SW 1271 (cell line): ENCODE measurements around the gene SPATS2.
"Not testable (repeated sequence)": the region's sequence is repeated elsewhere in the genome, so short reads cannot be mapped to it uniquely, and the experiment has no call there.

Source experiments
- DNase-seq, 2 experiments: peaks; one replicate each; lab custom pipeline; 2025; lab: John Stamatoyannopoulos, UW

The SPATS2 gene

DNA sequence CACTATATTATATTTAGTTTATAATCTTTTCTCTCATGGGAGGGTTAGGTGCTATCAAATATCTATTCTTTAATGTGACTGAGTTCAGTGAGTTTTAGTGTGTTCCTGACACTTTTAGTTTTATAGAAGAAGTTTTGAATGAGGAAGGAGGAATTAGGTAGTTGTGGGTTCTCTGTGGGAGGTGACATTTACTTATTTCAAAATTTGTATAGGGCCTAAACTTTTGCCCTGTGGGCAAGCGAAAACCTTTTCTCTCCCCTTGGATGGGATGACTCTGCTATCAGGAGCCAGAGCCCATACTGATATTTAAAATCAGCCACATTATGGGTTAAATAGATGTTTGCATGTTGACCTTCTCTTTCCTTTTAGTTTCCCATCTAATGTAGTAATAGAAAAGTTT is 43.6 kb downstream of the SPATS2 start:
- no peak for DNase-seq

DNA sequence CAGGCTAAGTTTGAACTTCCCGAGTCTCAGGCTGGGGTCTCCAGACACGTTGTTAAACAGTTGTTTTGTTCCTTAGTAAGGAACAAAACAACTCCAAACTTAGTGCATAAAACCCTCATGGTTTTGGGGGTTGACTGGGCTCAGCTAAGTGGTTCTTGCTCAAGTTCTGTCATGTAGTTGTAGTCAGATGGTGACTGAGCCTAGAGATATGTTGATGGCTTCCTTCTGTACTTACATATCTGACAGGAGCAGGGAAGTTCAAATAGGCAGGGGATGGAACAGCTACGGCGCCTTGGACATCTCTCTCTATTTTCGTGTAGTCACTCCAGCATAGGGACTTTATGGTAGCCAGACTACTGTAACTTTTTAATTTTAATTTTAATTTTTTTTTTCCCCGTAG is 45.7 kb downstream of the SPATS2 start:
- DNase-seq: no peak

DNA sequence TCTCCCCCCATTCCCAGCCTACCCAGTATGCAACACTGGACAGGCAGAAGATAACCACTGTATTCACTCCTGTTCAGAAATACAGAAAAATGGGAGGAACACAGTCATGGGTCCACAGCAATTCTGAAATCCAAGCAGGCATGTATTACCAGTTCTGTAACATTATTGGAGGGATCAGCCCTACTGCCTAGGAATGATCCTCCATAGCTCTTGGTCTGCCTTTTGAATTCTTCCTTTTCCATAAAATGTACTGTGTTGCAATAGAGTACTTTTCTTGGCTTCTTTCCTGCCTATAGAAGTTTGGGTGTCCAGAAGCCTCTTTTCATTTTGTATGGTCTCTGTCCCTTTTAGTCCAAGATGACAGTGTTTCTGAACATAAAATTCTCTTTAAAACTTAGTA is 46.5 kb downstream of the SPATS2 start:
- DNase-seq: no peak

DNA sequence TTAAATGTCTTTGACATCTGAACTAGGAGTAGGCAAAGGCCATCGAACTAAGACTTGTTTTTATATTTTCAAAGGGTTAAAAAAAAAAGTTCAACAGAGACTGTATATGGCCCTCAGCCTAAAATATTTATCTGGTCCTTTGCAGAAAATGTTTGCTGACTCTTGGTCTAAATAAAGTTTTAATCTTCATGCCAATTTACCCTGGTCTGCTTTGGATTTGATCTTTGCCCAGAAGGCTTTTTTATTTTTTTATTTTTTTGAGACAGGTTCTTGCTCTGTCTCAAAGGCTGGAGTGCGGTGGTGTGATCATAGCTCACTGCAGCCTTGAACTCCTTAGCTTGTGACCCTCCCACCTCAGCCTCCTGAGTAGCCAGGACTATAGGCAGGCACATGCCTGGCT is 47.1 kb downstream of the SPATS2 start:
- no peak for DNase-seq

DNA sequence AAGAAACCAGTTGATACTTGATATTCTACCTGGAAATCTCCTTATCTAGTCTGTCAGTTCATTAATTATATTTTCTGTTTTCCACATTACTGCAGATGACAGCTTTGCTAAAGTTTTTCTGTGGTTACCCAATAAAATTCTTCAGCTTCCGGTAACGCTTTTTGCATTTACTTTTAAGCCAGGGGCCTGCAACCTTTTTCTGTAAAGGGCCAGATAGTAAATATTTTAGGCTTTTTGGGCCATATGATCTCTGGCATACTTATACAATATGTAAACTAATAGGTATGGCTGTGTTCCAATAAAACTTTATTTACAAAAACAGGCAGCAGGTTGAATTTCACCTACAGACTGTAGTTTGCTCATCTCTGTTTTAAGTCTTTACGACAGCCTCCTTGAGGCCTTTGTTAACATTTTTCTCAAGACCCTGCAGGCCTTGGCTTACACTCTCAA is 48.3 kb downstream of the SPATS2 start:
- DNase-seq: no peak

DNA sequence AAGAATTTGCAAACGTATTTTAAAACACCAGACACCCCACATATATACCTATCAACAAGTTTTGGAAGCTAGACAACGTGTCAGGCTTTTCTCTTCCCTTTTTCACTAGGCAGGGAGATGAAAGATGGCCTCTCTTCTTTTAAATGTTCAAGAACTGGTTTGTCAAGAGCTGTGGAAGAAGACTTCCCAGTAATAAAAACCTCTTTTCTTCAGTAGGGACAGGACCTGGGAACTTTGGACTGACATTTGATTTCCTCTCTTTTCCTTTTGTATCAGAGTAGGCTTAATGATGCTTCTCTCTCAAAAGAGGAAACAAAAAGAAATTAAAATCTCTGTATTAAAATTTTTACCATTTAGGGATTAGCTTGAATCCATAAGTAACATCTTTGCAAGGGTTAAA is 49.6 kb downstream of the SPATS2 start:
- no peak for DNase-seq

DNA sequence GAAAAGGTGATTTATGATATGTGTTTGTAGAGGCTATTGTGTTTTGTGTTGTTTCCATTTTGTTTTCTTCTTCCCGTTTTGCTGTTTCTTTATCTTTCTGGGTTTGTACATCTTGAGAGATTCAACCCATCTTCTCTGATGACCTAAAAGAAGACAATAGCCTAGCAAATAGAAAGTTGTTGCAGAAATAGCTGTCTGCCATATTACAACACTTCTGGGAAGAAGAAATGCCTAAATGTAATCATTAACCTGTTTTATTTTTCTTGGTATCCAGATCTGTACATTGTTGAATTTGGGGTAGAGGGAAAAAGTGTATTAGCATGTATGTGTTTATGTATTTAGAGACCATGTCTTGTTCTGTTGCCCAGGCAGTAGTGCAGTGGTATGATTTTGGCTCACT is 50.3 kb downstream of the SPATS2 start:
- no peak for DNase-seq

DNA sequence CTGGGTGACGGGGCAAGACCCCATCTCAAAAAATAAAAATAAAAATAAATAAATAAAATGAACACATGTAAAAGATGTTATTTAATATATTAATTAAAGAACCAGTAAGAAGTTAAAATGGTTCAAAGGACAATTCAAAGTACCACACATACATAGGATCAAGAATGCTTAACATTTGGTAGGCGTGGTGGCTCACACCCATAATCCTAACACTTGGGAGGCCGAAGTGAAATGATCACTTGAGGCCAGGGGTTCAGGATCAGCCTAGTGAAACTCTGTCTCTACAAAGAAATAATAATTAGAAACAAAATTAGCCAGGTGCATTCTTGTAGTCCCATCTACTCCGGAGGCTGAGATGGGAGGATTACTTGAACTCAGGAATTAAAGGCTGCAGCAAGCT is 53.3 kb downstream of the SPATS2 start:
- no peak for DNase-seq

DNA sequence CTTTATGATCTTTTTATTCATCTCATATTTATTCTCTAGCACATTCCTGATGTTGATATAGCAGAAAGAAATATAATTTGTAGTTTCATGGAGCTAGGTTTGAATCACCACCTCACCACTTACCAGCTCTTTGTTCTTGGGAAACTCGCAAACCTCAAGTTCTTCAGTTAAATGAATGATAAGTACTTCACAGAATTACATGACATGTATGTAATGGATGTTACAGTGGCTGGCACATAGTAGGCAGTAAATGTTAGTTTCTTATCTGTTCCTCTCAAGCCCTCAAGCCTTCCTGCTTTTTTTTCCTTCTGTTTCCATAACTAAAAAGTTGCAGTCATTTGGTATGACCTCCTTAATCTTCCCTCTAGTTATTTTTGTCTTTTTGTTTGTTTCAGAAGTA is 54.9 kb downstream of the SPATS2 start:
- DNase-seq: no peak

DNA sequence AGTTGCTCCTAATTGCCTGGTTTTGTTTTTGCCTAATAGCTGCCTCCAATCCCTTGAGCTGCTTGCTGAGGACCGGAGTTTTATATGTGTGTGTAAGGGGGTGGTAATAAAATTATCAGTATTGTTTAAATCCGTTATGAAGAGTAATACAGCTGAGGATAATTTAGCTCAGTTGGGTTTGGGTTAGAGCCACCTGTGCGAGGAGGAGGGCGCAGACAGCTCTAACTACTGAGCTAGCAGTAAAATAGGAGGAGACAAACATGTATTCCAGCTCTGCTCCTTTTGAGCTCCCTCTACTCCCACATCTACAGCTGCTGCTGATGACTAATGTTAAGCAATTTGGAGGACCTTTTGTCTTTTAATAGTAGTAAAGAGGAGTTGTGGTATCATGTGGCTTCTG is 61.5 kb downstream of the SPATS2 start:
- DNase-seq: peak in 1 of 2 experiments; percentile 39

DNA sequence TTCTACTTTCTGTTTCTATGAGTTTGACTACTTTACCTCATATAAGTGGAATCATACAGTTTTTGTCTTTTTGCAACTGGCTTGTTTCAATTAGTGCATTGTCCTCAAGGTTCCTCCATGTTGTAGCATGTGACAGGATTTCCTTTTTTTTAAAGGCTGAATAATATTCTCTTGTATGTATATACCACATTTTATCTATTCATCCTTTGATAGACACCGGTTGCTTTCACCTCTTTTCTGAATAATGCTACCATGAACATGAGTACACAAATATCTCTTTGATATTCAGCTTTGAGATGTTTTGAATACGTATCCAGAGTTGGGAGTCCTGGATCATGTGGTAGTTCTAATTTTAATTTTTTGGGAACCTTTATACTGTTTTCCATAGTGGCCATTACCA is 65.4 kb downstream of the SPATS2 start:
- DNase-seq: no peak

DNA sequence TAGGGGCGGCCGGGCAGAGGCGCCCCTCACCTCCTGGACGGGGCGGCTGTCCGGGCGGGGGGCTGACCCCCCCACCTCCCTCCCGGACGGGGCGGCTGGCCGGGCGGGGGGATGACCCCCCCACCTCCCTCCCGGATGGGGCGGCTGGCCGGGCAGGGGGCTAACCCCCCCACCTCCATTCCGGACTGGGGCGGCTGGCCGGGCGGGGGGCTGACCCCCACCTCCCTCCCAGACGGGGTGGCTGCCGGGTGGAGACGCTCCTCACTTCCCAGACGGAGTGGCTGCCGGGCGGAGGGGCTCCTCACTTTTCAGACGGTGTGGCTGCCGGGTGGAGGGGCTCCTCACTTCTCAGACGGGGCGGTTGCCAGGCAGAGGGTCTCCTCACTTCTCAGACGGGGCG is 69.5 kb downstream of the SPATS2 start:
- DNase-seq: not testable (repeated sequence)

DNA sequence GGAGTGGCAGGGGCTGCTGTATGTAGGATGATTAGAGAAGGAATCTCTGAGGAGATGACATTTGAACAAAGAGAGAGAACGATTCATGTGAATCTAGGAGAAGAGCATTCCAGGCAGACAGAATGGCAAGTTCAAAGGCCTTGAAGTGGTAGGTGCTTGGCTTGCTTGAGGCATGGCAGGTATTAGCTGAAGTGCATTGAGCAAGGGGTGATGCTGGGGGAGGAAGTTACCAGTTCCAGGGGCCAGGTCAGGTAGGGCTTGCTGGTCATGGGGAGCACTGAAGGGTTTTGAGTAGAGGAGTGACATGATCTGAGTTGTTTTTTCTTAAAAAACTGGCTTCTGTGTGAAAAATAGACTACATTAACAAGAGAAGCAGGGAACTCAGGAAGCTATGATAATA is 71.8 kb downstream of the SPATS2 start:
- DNase-seq: no peak

DNA sequence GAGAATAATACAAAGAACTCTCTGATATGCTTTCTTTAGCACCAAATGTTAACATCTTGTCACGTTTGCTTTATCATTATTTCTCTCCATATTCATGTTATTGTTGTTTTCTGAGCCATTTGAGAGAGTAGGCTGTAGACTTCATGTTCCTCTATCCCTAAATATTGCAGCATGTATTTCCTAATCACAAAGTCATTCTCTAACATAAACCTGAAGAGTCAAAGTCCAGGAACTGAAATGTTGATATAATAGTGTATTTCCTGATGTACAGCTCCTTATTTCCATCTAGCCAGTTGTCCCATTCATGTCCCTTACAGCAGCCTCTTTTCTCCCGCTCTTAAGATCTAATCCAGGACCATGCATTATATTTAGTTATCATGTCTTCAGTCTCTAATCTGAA is 72.8 kb downstream of the SPATS2 start:
- DNase-seq: no peak

DNA sequence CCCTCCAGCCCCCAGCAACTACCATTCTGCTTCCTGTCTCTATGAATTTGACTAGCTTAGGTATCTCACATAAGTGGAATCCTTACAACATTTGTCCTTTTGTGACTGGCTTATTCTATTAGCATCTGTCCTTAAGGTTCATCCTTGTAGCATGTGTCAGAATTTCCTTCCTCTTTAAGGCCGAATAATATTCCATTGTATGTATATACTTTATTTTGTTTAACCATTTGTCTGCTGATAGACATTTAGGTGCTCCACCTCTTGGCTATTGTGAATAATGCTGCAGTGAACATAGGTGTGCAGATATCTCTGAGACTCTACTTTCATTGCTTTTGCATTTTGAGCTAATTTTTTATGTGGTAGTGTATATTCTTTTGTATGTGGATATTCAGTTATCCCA is 75.7 kb downstream of the SPATS2 start:
- DNase-seq: no peak

DNA sequence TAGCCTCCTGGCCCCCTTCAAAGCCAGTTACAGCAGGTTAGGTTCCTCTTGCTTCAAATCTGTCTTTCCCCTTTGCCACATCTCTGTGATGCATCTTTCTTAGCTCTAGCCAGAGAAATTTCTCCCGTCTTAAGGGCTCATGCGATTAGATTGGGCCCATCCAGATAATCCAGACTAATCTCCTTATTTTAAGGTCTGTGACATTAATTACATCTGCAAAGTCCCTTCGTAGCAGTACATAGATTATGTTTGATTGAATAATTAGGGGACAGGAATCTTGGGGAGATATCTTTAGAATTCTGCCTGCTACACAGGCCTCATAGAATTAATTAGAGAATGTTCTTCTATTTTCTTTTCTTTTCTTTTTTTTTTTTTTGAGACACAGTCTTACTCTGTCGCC is 79.3 kb downstream of the SPATS2 start:
- no peak for DNase-seq

DNA sequence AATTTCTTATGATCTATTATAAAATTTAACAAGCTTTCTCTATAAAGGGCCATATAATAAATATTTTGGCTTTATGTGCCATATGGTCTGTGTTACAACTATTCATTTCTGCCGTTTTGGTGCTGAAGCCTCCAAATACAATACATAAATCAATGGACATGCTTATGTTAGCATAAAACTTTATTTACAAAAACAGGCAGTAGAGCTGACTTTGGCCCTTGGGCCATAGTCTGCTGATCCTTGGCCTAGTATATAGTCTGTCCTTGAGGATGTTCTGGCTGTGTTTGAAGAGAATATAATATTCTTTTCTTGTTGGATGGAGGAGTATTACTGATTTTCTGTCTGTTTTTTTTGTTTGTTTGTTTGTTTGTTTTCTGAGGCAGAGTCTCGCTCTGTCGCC is 81.6 kb downstream of the SPATS2 start:
- DNase-seq: no peak

DNA sequence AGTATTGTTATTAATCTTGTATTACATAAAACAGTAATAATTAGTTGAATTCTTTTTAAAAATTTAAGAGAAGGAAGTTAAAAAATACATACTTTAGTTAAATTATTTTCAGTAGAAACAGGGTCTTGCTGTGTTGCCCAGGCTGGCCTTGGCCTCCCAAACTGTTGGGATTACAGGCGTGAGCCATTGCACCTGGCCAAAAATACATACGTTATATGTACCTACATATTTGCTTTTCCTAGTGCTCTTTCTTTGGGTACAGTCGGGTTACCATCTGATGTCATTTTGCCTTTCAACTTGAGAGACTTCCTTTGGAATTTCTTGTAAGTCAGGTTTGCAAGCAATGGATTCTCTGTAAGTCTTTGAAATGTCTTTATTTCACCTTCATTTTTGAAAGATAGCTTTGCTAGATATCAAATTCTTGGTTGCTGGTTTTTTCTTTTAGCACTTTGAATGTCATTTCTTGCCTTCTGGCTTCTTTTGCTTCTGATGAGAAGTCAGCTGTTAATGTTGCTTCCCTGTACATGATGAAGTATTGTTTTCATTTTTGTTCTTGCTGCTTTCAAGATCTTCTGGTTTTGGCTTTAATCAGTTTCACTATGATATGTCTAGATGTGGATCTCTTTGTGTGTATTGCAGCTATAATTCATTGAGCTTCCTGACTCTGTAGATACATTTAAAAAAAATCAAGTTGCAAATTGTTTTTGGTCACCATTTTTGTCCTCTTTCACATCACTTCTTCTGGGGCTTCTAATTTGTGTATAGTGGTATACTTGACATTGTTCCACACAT is 84.4 kb downstream of the SPATS2 start:
- no peak for DNase-seq

DNA sequence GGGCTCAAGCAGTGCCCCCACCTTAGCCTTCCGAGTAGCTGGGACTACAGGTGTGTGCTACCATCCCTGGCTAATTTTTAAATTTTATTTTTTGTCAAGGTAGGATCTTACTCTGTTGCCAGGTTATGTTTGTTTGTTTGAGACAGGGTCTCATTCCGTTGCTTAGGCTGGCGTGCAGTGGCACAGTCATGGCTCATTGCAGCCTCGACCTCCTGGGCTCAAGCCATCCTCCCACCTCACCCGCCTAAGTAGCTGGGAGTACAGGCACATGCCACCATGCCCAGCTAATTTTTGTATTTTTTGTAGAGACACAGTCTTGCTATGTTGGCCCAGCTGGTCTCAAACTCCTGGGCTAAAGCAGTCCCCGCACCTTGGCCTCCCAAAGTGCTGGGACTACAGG is 88.2 kb downstream of the SPATS2 start:
- DNase-seq: no peak

DNA sequence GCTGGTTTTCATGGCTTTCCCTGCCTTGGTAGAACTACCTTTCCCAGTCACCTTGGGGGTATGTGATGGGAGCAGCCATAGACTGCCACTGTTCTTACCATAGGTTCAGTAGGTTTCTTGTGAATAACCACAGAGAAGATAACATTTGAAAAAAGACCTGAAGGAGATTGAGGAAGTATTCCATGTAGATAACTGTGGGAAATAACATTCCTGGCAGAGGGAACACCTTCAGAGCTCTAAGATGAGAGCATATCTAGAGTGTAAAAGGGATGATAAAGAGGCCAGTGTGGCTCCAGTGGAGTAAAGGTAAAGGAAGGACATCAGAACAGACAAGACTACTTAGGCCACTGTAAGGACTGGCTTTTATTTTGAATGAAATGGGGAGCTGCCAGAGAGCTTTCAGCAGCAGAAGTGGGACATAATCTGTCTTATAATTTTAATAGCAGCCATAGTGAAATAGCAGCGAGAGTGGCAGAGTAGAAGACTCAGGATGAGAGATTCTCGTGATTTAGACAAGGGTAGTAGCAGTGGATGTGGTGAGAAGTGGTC is 88.9 kb downstream of the SPATS2 start:
- no peak for DNase-seq

DNA sequence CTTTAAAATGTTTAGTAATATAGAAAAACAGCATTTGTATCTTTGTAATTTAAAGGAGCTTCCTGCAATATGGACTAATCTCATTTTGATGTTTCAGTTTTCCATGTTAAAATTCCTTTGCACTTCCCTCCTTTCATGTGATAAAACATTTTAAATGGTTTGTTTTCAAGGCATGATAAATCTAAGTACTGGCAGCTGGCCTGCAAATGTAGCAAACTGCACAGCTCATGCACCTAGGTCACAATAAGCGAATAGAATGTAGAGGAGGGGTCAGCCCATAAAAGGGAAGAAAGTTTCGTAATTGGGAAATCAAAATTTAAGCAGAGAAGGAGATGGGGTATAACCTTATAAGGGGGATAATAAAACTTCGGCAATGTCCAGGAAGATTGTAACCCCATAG is 91.6 kb downstream of the SPATS2 start:
- DNase-seq: no peak

DNA sequence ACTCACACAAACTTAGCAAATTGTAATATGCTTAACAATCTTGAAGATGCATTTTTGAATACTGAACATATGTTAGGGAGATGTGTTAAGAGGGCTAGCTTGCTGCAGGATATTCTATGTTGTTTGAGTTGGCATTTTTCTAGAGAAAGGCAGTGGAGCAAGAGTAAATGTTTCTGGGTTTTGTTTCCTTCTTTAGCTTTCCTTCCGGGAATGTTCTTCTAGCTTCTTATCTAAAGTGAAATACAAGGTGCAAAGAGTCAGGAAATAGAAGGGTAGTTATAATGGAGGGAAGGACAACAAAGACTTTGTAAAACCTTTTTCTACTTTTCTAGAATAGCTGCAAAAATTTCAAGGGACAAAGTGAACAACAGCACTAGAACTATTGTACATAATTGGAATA is 94.0 kb downstream of the SPATS2 start:
- no peak for DNase-seq

DNA sequence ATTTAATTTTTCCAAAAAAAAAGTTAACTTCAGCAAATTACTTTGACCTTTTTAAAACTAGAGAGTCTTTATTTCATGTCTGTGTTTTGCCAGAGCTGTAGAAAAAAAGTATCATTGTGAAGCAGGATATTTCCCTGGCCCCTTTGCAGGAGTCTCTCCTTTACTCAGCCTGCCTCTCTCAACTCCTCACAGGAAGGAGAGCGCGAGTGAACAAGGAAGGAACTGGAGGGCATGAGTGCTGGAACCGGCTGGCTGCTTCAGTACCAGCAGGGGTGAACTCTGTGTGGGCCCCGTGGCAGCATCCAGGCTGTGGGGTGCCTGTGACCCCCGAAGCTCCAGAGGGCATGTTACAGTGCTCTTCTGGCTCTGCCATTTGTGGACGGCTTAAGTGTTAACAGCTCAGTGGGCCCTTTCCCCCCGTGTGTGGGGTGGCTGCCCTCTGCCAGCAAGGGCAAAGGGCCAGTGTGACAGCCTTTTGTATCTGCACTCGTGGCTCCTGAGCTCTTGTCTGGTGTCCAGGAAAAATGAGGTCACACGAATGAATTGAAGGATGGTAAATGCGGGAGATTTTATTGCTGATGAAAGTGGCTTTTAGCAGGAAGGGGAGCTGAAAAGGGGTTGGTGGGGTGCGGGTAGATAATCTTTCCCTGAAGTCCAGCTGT is 95.0 kb downstream of the SPATS2 start:
- no peak for DNase-seq

DNA sequence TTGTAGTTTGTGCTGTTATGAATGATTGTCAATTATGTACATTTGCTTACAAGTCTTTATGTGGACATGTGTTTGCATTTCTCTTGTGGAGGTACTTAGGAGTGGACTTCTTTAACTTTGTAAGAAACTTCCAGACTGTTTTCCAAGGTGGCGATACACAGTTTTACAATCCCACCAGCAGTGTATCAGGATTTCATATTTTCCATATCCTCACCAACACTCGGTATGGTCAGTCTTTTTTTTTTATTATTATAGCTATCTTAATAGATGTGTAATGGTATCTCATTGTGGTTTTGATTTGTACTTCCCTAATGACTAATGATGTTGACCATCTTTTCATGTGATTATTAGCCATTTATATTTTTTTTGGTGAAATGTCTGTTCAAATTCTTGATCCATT is 97.9 kb downstream of the SPATS2 start:
- DNase-seq: no peak
